AG04449 (cell line): ENCODE results near the gene EXD1.
"Not testable (repeated sequence)": the region's sequence is repeated elsewhere in the genome, so short reads cannot be mapped to it uniquely, and the experiment has no call there.

Experiments
- CTCF ChIA-PET: fragments of 350-600 bp; formaldehyde crosslinking; extraction: SDS; loops from one replicate; lab custom pipeline; 2021; ENCODE audit warnings: antibody characterized with exemption; lab: Yijun Ruan, JAX
- POLR2A ChIA-PET: fragments of 400-600, 350-600 bp; formaldehyde crosslinking; extraction: SDS; loops from one replicate; lab custom pipeline; 2020; ENCODE audit warnings: antibody characterized with exemption, inconsistent platforms; lab: Yijun Ruan, JAX
- DNase-seq: peaks from one replicate; pipeline ENCODE4 v3.0.0-alpha.2; 2010; ENCODE audit warnings: low read depth, low spot score
- H3K4me3 ChIP-seq: 2 replicates; pipeline ENCODE4 v1.5.1; 2011; ENCODE audit warnings: low read depth, mild to moderate bottlenecking, control low read depth, low read length
- TF ChIP-seq, protein P1 (sequence below): IDR thresholded peaks from one replicate; pipeline ENCODE4 v1.5.1; 2011; ENCODE audit warnings: mild to moderate bottlenecking, moderate library complexity, low read length, control low read depth, inconsistent platforms; ENCODE audit not compliant: insufficient read depth; ENCODE audit errors: missing control alignments

Gene EXD1

DNA sequence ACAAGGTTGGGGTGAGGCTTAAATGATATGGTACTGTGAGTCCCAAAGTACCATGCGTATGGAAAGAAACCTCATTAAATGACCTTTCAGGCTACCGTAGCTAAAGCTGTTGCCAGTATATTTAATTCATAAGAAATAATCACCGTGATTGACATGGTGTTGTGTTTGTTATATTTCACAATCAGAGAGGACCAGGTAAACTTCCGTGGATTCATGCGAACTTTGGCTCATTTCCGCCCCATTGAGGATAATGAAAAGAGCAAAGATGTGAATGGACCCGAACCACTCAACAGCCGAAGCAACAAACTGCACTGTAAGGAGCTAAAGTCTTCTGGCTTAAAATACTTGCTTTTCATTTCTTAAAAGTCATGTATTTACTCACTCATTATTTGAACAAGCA is 32.0 kb upstream of the EXD1 start:
- TF ChIP-seq, protein P1, sequence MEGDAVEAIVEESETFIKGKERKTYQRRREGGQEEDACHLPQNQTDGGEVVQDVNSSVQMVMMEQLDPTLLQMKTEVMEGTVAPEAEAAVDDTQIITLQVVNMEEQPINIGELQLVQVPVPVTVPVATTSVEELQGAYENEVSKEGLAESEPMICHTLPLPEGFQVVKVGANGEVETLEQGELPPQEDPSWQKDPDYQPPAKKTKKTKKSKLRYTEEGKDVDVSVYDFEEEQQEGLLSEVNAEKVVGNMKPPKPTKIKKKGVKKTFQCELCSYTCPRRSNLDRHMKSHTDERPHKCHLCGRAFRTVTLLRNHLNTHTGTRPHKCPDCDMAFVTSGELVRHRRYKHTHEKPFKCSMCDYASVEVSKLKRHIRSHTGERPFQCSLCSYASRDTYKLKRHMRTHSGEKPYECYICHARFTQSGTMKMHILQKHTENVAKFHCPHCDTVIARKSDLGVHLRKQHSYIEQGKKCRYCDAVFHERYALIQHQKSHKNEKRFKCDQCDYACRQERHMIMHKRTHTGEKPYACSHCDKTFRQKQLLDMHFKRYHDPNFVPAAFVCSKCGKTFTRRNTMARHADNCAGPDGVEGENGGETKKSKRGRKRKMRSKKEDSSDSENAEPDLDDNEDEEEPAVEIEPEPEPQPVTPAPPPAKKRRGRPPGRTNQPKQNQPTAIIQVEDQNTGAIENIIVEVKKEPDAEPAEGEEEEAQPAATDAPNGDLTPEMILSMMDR: no peak
- no peak overlapping the region for H3K4me3 ChIP-seq
- no peak for DNase-seq
- ChIA-PET CTCF (interaction anchor here (0.6 kb wide), 1 partner anchor 12 kb away, joined by 3 read pairs; no protein-coding TSS in a partner anchor), POLR2A (no interaction called here)

- CTCF ChIA-PET: interaction anchor here (1.1 kb wide), 1 partner anchor 31 kb away, joined by 3 read pairs; no protein-coding TSS in a partner anchor
- DNase-seq, POLR2A ChIA-PET, H3K4me3 ChIP-seq: not testable (repeated sequence)
Measured at GRCh38 chr15:41260924-41261323, 30.4 kb upstream of the EXD1 start.

- TF ChIP-seq, protein P1: no peak
- ChIA-PET CTCF (no interaction called here), POLR2A (no interaction called here)
- no peak for DNase-seq
- H3K4me3 ChIP-seq: no peak overlapping the region
Measured at GRCh38 chr15:41259546-41260189, 29.1 kb upstream of the EXD1 start.

GRCh38 chr15:41258750-41259471 is 28.4 kb upstream of the EXD1 start:
- TF ChIP-seq, protein P1: no peak
- CTCF ChIA-PET: no interaction called here
- DNase-seq: peak; percentile 16
- no peak overlapping the region for H3K4me3 ChIP-seq
- POLR2A ChIA-PET: no interaction called here

DNA sequence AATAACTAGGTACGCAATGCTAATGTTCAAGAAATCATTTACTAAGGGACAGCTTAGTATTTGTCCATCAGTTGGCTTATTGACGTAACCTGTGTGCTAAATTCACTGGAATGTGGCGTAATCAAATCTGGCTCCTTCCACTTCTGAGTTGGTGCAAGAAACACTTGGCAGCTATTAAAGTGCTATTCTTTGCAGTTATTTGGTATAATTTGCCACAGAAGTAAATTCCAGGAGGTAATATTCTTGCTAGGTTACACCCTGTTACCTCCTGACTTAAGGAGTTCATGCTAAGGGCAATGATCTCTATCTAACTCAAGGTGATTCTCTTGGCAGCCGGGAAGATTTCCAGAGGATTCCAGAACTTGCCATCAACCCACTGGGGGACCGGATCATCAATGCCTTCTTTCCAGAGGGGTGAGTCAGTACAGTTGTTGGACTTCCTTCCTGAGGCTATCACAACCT is 26.1 kb upstream of the EXD1 start:
- ChIA-PET POLR2A (interaction anchor here (0.5 kb wide), 1 partner anchor 156 kb away, joined by 3 read pairs; no protein-coding TSS in a partner anchor), CTCF (no interaction called here)

GRCh38 chr15:41256103-41256502 is 25.5 kb upstream of the EXD1 start:
- CTCF ChIA-PET: interaction anchor here (0.6 kb wide), 1 partner anchor 246 kb away, joined by 3 read pairs; no protein-coding TSS in a partner anchor
- no peak overlapping the region for H3K4me3 ChIP-seq
- TF ChIP-seq, protein P1: no peak
- no peak for DNase-seq
- POLR2A ChIA-PET: no interaction called here

More for the DNA sequence above, 26.1 kb upstream of the EXD1 start:
- no peak for DNase-seq
- H3K4me3 ChIP-seq: no peak overlapping the region
- TF ChIP-seq, protein P1: no peak
